HepG2 (cell line): ENCODE results near the gene CLPTM1L. TPM values are rescaled to one million over a fixed set of nuclear protein-coding genes. Genes with fewer than 3 reads are reported as not detected.

Source experiments
- ATAC-seq: fragments of 200-7000 bp; cut with Tn5 transposase; 3 replicates; pipeline ENCODE4 v1.9.1; 2020; ENCODE audit warnings: mild to moderate bottlenecking, moderate library complexity
- BruUV-seq: library from RNA; stranded (reverse); fragments of 400-500 nt; replicated peaks from 2 replicates; lab custom pipeline; 2021; lab: Mats Ljungman, UMichigan
- CTCF ChIA-PET: fragments of 300-600 bp; formaldehyde crosslinking; extraction: SDS; loops from one replicate; lab custom pipeline; 2021; ENCODE audit warnings: low total read pairs, inconsistent platforms, low intra/inter-chr PET ratio; lab: Yijun Ruan, JAX
- POLR2A ChIA-PET: fragments of 350-600 bp; sonication (Branson Sonifier 250); formaldehyde crosslinking; loops from one replicate; lab custom pipeline; 2020; ENCODE audit warnings: antibody characterized with exemption, inconsistent platforms; lab: Yijun Ruan, JAX
- DNase-seq: peaks from one replicate; pipeline ENCODE4 v3.0.0-alpha.2; 2015; ENCODE audit warnings: low spot score
- FAIRE-seq: peaks from 3 replicates; lab custom pipeline; 2011; peaks lifted over from hg19 to GRCh38; lab: Jason Lieb, UNC
- H2AFZ ChIP-seq: one replicate; pipeline ENCODE4 v1.6.1; 2011; ENCODE audit warnings: low read length, inconsistent platforms
- H3K27ac ChIP-seq: fragments of 300-600 bp; 3 replicates; pipeline ENCODE4 v1.8.0; 2011; ENCODE audit warnings: mixed run types, mild to moderate bottlenecking, mixed read lengths, low read length, inconsistent platforms; ENCODE audit not compliant: insufficient read depth; ENCODE audit errors: extremely low read length
- H3K27me3 ChIP-seq, 2 experiments: fragments of 200-600 bp in 1 of 2; 2 replicates in 1 of 2; 3 replicates in 1 of 2; pipeline versions ENCODE4 v1.6.0 to v1.8.0; 2011; ENCODE audit warnings: low read length in 2 of 2, mild to moderate bottlenecking in 2 of 2, moderate library complexity in 2 of 2, inconsistent platforms in 1 of 2; ENCODE audit not compliant: insufficient read depth in 2 of 2, control insufficient read depth in 1 of 2
- H3K36me3 ChIP-seq, 2 experiments: fragments of 200-600 bp in 1 of 2; replicated peaks in 1 of 2; 2 replicates in 1 of 2; 3 replicates in 1 of 2; pipeline versions ENCODE4 v1.5.1 to v1.8.0; 2011; ENCODE audit warnings: low read length in 2 of 2, inconsistent platforms in 1 of 2; ENCODE audit not compliant: insufficient read depth in 2 of 2, control insufficient read depth in 1 of 2
- H3K4me1 ChIP-seq: 2 replicates; pipeline ENCODE4 v1.5.1; 2012; ENCODE audit warnings: low read length, inconsistent platforms; ENCODE audit not compliant: insufficient read depth
- H3K4me2 ChIP-seq: 2 replicates; pipeline ENCODE4 v1.6.0; 2011; ENCODE audit warnings: low read depth, low read length, inconsistent platforms
- H3K4me3 ChIP-seq, 3 experiments: fragments of 200-600 bp in 1 of 3; sonication (generic), shearing (Covaris generic) in 1 of 3; replicated peaks in 1 of 3; 2 replicates each; pipeline ENCODE4 v1.5.1; 2011 to 2016; ENCODE audit warnings: low read length in 3 of 3, inconsistent platforms in 2 of 3, low read depth in 2 of 3, mild to moderate bottlenecking in 2 of 3, control low read depth in 1 of 3, mixed read lengths in 1 of 3; ENCODE audit not compliant: insufficient read depth in 1 of 3
- H3K79me2 ChIP-seq: one replicate; pipeline ENCODE4 v1.6.1; 2011; ENCODE audit warnings: low read length, inconsistent platforms; ENCODE audit not compliant: insufficient read depth
- H3K9ac ChIP-seq: 2 replicates; pipeline ENCODE4 v1.6.0; 2011; ENCODE audit warnings: mild to moderate bottlenecking, low read depth, low read length, inconsistent platforms; ENCODE audit not compliant: insufficient read depth
- H3K9me3 ChIP-seq: 2 replicates; pipeline ENCODE4 v1.5.1; 2012; ENCODE audit warnings: mild to moderate bottlenecking, low read length
- H4K20me1 ChIP-seq: 2 replicates; pipeline ENCODE4 v1.6.0; 2011; ENCODE audit warnings: inconsistent platforms, mild to moderate bottlenecking, low read length, moderate library complexity; ENCODE audit not compliant: insufficient read depth
- CAMTA2 ChIP-seq: sonication (generic); formaldehyde crosslinking; IDR thresholded peaks from 2 replicates; pipeline ENCODE4 v1.4.0; 2020; ENCODE audit warnings: mild to moderate bottlenecking, missing genetic modification reagents, borderline replicate concordance
- JARID2 ChIP-seq: sonication (generic); formaldehyde crosslinking; IDR thresholded peaks from 2 replicates; pipeline ENCODE4 v1.8.1; 2023; ENCODE audit warnings: missing genetic modification reagents, inconsistent platforms; ENCODE audit not compliant: insufficient replicate concordance
- JDP2 ChIP-seq: sonication (generic); formaldehyde crosslinking; IDR thresholded peaks from 2 replicates; pipeline ENCODE4 v1.8.1; 2022; ENCODE audit warnings: missing genetic modification reagents, borderline replicate concordance
- NONO ChIP-seq, 2 experiments: fragments of 450-650 bp in 1 of 2; sonication (generic) in 1 of 2; formaldehyde crosslinking in 1 of 2; IDR thresholded peaks in 1 of 2; conservative IDR thresholded peaks in 1 of 2; 2 replicates each; pipeline versions ENCODE4 v1.6.1 to v1.8.0; 2017 to 2022; ENCODE audit warnings: mild to moderate bottlenecking in 1 of 2, missing genetic modification reagents in 1 of 2, moderate library complexity in 1 of 2
- YEATS2 ChIP-seq: sonication (generic); formaldehyde crosslinking; IDR thresholded peaks from 2 replicates; pipeline ENCODE4 v1.4.0; 2020; ENCODE audit warnings: missing genetic modification reagents, borderline replicate concordance
- ZBTB46 ChIP-seq: sonication (generic); formaldehyde crosslinking; IDR thresholded peaks from 2 replicates; pipeline ENCODE4 v1.4.0; 2020; ENCODE audit warnings: mild to moderate bottlenecking, missing genetic modification reagents, borderline replicate concordance
- ZFP82 ChIP-seq: sonication (generic); formaldehyde crosslinking; IDR thresholded peaks from 2 replicates; pipeline ENCODE4 v1.5.1; 2020; ENCODE audit warnings: mild to moderate bottlenecking, missing genetic modification reagents, borderline replicate concordance
- WGBS: methylation state at CpG from one replicate; pipeline ENCODE4 v1.1.6; 2017; ENCODE audit warnings: low lambda C conversion rate; 5-methylcytosine and 5-hydroxymethylcytosine counted together
- in situ Hi-C: cut with HindIII; loops from 2 replicates; pipeline ENCODE4 v1.10.0; 2017; ENCODE audit warnings: low pct_unique_long_range_greater_than_20kb; ENCODE audit not compliant: extremely low pct_ligation_motif_present
- intact Hi-C: fragments of 100-400 bp; cut with micrococcal nuclease; formaldehyde crosslinking; loops from one replicate; pipeline ENCODE4 v1.10.0; 2022; ENCODE audit not compliant: unreplicated experiment
- polyA plus RNA-seq, 8 experiments: library from polyadenylated mRNA; depleted of rRNA in 3 of 8; stranded (reverse) in 7 of 8; unstranded in 1 of 8; fragments of >200 nt; fragmentation: Illumina TruSeq in 4 of 8; extraction: Trizol in 4 of 8; gene quantifications; 2 replicates each; pipeline versions ENCODE4 v1.2.1 to v1.2.3, GENCODE V29; 2011 to 2016; ENCODE audit warnings: low read depth in 4 of 8, missing spikeins in 1 of 8, mixed read lengths in 1 of 8; ENCODE audit not compliant: insufficient read depth in 1 of 8
- total RNA-seq, 5 experiments: library from RNA; depleted of rRNA; stranded (reverse); fragments of >200 nt; fragmentation: Illumina TruSeq; extraction: Trizol; gene quantifications; 2 replicates each; pipeline ENCODE4 v1.2.3, GENCODE V29; 2016; ENCODE audit warnings: low read depth in 1 of 5

Gene CLPTM1L
- total and polyA plus RNA-seq, 2 of the 13 experiments (the other 11 are each of a cell fraction or from before 2014, with no cell fraction given): 80.3 to 124 TPM

GRCh38 chr5:1280177-1281037 lies 64.5 kb downstream of the CLPTM1L start:
- Histone ChIP-seq H3K9me3 (no peaks in the 10 kb centered on the region), H3K27ac (no peak overlapping the region), H4K20me1 (no peaks in the 10 kb centered on the region), H3K9ac (no peak overlapping the region), H3K27me3 (peaks cover 0 to 13% of the 10 kb centered on the region in 2 experiments; a peak in 3 of 5 replicates), H3K4me2 (no peak overlapping the region), H3K4me1 (no peaks in the 10 kb centered on the region), H3K36me3 (no peaks in the 10 kb centered on the region; a peak in 1 of 5 replicates), H3K4me3 (no peak overlapping the region), H2AFZ (no peak overlapping the region), H3K79me2 (no peaks in the 10 kb centered on the region)
- intact Hi-C loops: no loop called here
- in situ Hi-C loops: no loop called here
- FAIRE-seq (no peak), DNase-seq (no peak), ATAC-seq (no peak)
- BruUV-seq: no TSS peak
- 78% methylated on average over 12 of the region's 32 CpGs for WGBS
- TF ChIP-seq JDP2 (CRISPR knock-in tag) (no peak), YEATS2 (CRISPR knock-in tag) (no peak), NONO (IDR thresholded peaks at IDR 0.05) (no peak), NONO (CRISPR knock-in tag; conservative IDR thresholded peaks at IDR 0.05) (no peak), JARID2 (CRISPR knock-in tag) (no peak), ZFP82 (CRISPR knock-in tag) (no peak), CAMTA2 (no peak), ZBTB46 (CRISPR knock-in tag) (no peak)
- CTCF ChIA-PET: no interaction called here
- POLR2A ChIA-PET: no interaction called here
